Measurements from ENCODE around the gene UBE3A. TPM values are rescaled to one million over a fixed set of nuclear protein-coding genes. Genes with fewer than 3 reads are reported as not detected.

UBE3A gene
- total RNA-seq, 2 donors from 2014 or later = 26.7 to 38.9 TPM

DNA sequence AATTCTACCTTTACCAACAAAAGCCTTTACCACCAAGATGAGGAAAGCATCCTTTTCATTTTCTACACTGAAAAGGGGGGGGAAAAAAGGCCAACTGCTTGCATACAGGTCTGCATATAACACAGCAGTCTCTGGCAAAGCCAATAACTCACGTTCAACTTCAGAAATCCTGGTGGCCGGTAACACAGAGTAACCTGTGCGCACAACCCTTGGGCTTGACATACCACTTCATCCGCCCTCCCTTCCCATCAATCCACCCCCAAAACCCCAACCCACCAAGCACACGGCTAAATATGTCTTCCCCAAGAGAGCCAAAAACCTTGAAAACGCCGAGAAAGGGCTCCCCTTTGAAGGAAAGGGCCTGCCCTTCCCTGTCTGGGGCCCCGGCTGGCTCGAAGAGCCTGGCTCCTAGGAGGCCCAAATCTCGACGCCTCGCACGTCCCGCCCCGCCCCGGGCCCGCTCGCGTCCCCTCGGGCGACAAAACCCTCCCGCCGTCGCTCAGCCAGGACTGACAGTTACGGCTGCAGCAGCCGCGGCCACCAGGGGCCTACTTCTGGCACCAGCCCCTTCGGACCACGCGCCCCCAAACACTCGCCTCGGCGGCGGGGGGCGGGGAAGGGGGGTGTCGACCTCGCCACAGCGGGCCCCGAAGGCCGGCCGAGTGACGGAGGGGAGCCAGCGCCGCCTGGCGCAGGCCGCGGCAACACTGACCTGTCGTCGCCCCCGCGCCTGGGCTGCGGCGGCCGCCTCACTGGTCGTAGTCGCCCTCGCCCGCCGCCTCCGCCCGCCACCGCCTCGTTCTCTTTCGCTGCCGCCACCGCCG lies 835 bp downstream of the UBE3A start:
- Histone ChIP-seq H3K9me3 (no peaks in the 10 kb centered on the region), H3K36me3 (replicated peaks in 1 of 2; ENCODE audit: insufficient read depth in 1 of 2, low read depth in 2 of 2) (no peaks in the 10 kb centered on the region), H3K27me3 (no peaks in the 10 kb centered on the region), H3K27ac (peak overlapping the region; percentile 93 to 99 (median 96)), H3K4me3 (peak overlapping the region; percentile 86 to 100), H3K4me1 (peaks cover 26% of the 10 kb centered on the region)
- DNase-seq (peak; percentile 43 to 58 (median 50)), ATAC-seq (peak; percentile 49)
- TF ChIP-seq, protein P1, sequence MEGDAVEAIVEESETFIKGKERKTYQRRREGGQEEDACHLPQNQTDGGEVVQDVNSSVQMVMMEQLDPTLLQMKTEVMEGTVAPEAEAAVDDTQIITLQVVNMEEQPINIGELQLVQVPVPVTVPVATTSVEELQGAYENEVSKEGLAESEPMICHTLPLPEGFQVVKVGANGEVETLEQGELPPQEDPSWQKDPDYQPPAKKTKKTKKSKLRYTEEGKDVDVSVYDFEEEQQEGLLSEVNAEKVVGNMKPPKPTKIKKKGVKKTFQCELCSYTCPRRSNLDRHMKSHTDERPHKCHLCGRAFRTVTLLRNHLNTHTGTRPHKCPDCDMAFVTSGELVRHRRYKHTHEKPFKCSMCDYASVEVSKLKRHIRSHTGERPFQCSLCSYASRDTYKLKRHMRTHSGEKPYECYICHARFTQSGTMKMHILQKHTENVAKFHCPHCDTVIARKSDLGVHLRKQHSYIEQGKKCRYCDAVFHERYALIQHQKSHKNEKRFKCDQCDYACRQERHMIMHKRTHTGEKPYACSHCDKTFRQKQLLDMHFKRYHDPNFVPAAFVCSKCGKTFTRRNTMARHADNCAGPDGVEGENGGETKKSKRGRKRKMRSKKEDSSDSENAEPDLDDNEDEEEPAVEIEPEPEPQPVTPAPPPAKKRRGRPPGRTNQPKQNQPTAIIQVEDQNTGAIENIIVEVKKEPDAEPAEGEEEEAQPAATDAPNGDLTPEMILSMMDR (IDR thresholded peaks at IDR 0.05) = peak in 4 of 7 experiments; percentile 14 to 45 (median 21)
- TF ChIP-seq POLR2A (IDR thresholded peaks at IDR 0.05) = no peak
- intact Hi-C loops (cut with DNase I) = no loop called here
- WGBS, 2 donors = 0% methylated on average over 9 to 66 of the region's 67 CpGs

DNA sequence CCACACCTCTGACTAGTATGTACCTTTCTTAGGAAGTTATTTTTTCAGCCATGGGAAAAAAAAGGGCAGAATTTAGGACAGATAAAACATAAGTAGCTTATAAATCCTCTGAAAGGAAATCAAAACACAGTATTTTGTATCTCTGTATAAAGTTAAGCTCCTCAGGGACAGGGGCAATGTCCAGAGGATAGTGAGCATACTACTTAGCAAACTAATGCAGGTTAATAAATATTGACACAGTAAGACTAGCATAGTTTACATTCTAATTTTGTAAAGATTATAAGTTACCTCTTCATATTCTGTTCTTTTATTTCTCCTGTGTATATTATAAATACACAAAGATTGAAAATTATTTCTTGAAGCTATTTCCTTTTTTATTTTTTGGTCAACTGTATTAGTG lies 2.1 kb downstream of the UBE3A start:
- Histone ChIP-seq H3K4me1 (peaks cover 29% of the 10 kb centered on the region), H3K4me3 (no peak overlapping the region), H3K36me3 (replicated peaks in 1 of 2; ENCODE audit: insufficient read depth in 1 of 2, low read depth in 2 of 2) (no peaks in the 10 kb centered on the region), H3K27me3 (no peaks in the 10 kb centered on the region), H3K27ac (no peak overlapping the region), H3K9me3 (no peaks in the 10 kb centered on the region)
- no peak for TF ChIP-seq POLR2A (IDR thresholded peaks at IDR 0.05)
- TF ChIP-seq, protein P1 (IDR thresholded peaks at IDR 0.05) = no peak
- intact Hi-C loops (cut with DNase I) = no loop called here
- no peak for ATAC-seq
- no peak for DNase-seq

DNA sequence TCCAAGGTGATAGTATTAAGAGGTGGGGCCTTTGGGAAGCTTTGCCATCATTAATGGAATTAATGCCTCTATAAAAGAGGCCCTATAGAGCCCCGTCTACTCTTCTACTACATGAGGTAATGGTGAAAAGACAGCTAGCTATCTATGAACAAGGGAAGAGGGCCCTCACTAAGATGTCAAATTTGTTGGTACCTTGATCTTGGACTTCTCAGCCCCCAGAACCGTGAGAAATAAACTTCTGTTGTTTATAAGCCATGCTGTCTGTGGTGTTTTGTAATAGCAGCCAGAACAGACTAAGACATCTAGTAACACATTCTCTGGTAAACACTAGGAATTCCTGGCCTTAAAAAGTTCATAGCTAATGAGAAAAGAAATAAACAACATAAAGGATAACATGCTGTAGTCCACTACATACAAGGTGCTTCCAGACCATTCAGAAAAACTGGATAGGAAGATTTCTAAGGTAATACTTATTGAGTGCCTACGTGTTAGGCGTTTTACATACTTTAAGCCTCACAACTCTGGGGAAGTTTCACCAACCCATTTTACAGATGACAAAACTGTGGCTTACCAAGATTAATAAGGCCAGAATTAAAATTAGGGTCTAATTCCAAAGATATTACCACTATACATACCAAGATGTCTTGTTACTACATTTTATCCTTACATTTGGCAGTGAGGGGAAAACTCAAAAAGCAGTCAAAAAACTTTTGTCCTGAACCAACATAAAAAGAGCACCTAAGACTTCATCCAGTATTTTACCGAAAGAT lies 3.2 kb downstream of the UBE3A start:
- H3K9me3 ChIP-seq = no peaks in the 10 kb centered on the region
- no peak overlapping the region for H3K4me3 ChIP-seq
- TF ChIP-seq POLR2A (IDR thresholded peaks at IDR 0.05) = no peak
- TF ChIP-seq, protein P1 (IDR thresholded peaks at IDR 0.05) = no peak
- peaks cover 29% of the 10 kb centered on the region for H3K4me1 ChIP-seq
- H3K27ac ChIP-seq = no peak overlapping the region
- intact Hi-C loops (cut with DNase I) = no loop called here
- DNase-seq = no peak
- H3K27me3 ChIP-seq = no peaks in the 10 kb centered on the region
- 92 to 93% methylated on average over 5 of the region's 5 CpGs for WGBS, 2 donors
- no peak for ATAC-seq
- H3K36me3 ChIP-seq (replicated peaks in 1 of 2; ENCODE audit: insufficient read depth in 1 of 2, low read depth in 2 of 2) = no peaks in the 10 kb centered on the region

DNA sequence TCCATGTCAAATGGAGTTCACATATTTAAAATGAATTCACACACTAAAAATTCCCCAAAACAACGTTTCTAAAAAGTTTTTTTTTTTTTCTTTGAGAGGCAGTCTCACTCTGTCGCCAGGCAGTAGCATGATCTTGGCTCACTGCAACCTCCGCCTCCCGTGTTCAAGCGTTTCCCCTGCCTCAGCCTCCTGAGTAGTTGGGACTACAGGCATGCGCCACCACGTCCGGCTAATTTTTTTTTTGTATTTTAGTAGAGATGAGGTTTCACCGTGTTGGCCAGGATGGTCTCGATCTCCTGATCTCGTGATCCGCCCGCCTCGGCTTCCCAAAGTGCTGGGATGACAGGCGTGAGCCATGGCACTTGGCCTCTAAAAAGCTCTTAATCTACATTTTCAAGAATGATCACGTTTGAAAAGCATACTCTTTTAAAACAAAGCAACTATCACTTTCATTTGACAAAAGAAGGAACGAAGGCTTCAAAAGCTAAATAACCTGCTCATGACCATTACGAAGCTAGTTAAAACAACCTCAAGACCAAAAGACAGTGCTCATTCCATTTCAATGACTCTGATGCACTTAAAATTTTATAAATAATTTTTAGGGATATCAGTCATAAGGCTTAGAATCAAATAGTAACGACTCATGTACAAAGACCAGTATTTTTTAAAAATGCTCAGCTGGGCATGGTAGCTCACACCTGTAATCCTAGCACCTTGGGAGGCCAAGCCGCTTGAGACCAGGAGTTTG lies 5.5 kb downstream of the UBE3A start:
- no peaks in the 10 kb centered on the region for H3K36me3 ChIP-seq (replicated peaks in 1 of 2; ENCODE audit: insufficient read depth in 1 of 2, low read depth in 2 of 2)
- no peaks in the 10 kb centered on the region for H3K9me3 ChIP-seq
- TF ChIP-seq, protein P1 (IDR thresholded peaks at IDR 0.05) = no peak
- 84 to 86% methylated on average over 20 of the region's 20 CpGs for WGBS, 2 donors
- DNase-seq = no peak
- no peaks in the 10 kb centered on the region for H3K27me3 ChIP-seq
- H3K4me1 ChIP-seq = peaks cover 33% of the 10 kb centered on the region
- no peak overlapping the region for H3K4me3 ChIP-seq
- no peak for ATAC-seq
- intact Hi-C loops (cut with DNase I) = no loop called here
- H3K27ac ChIP-seq = no peak overlapping the region

Data from body of pancreas (tissue), 4 donors.